NCI-H146 treated with DMSO at 0.1 percent for 48 hours (cell line): ENCODE data around the gene ZFR2.
A peak's percentile ranks its signal among the peaks of the same experiment; 100 is the strongest.
"Not testable (repeated sequence)": the region's sequence is repeated elsewhere in the genome, so short reads cannot be mapped to it uniquely, and the experiment has no call there.

Experiments
- DNase-seq: peaks from one replicate; lab custom pipeline; 2025; ENCODE audit not compliant: unreplicated experiment; lab: John Stamatoyannopoulos, UW

The ZFR2 gene

GRCh38 chr19:3868770-3869456, at the start of gene ZFR2:
Gene ZFR2, minus strand, starts transcription at chr19:3869038. Its CDS starts 21 bp downstream, at chr19:3869017.
- DNase-seq: no peak

GRCh38 chr19:3916033-3916432, 47.2 kb upstream of the ZFR2 start:
- no peak for DNase-seq

- DNase-seq: no peak
Measured at GRCh38 chr19:3914199-3914598, 45.4 kb upstream of the ZFR2 start.

DNA sequence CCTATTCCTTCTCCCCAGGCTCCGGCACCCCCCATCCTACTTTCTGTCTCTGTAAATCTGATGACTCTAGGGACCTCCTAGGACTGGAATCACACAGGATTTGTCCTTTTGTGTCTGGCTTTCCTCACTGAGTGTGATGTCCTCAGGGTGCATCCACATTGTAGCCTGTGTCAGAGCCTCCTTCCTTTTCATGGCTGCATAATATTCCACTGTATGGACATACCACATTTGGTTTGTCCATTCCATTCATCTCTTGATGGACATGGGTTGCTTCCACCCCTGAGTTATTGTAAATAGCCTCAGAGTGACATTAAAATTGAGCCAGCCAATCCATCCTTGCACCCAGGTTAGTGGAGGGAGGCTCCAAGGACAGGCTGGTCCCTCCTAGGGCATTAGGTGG, 41.3 kb upstream of the ZFR2 start:
- DNase-seq: no peak

- no peak for DNase-seq
Measured at GRCh38 chr19:3908266-3909054, 39.6 kb upstream of the ZFR2 start.

DNA sequence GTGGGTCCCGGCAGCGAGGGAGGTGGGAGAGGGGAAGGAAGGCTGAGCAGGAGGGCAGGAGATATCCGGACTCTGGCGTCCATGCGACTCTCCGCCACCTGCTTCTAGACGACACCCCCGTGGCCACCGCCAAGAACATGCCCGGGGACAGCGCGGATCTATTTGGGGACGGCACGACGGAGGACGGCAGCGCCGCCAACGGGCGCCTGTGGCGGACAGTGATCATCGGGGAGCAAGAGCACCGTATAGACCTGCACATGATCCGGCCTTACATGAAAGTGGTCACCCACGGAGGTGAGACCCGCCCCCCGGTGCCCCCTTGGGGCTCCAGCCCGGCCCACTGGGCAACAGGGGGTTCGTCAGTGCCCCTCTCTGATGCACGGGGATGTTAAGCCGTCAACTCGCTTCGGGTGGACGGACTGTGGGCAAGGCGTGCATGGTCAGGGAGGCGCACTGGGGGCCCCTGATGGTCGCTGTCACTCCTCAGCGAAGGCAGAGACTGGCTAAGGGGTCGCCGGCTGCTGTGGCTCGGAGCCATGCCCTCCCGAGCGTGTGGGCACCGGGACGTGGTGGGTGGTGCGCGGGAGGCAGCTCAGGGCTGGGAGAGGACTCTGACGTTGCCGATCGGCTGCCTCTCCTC, 38.9 kb upstream of the ZFR2 start:
- no peak for DNase-seq

GRCh38 chr19:3904233-3904632, 35.4 kb upstream of the ZFR2 start:
- DNase-seq: no peak

- DNase-seq: no peak
Measured at GRCh38 chr19:3902317-3902973, 33.6 kb upstream of the ZFR2 start.

GRCh38 chr19:3899531-3900294, 30.9 kb upstream of the ZFR2 start:
- DNase-seq: no peak

DNA sequence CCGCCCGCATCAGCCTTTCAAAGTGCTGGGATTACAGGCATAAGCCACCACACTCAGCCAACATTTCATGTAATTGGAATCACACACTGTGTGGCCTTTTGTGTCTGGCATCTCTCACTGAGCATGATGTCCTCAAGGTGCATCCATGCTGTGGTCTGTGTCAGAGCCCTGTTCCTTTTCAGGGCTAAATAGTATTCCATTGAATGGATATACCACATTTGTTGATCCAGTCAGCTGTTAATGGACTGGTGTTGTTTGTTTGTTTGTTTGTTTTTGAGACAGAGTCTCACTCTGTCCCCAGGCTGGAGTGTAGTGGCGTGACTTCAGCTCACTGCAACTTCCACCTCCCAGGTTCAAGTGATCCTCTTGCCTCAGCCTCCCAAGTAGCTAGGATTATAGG, 29.6 kb upstream of the ZFR2 start:
- no peak for DNase-seq

DNA sequence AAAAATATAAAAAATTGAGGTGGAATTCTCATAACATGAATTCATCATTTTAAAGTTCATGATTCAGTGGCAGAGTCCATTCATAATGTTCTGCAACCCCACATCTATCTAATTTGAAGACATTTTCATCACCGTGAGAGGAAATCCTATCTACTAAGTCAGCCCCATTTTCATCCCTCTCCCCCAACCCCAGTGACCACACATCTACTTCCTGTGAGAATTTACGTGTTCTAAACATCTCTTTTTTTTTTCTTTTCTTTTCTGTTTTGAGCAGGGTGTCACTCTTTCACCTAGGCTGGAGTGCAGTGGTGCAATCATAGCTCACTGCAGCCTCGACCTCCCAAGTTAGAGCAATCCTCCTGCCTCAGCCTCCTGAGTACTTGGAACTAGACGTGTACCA, 29.1 kb upstream of the ZFR2 start:
- no peak for DNase-seq

- no peak for DNase-seq
Measured at GRCh38 chr19:3895788-3896187, 26.9 kb upstream of the ZFR2 start.

DNA sequence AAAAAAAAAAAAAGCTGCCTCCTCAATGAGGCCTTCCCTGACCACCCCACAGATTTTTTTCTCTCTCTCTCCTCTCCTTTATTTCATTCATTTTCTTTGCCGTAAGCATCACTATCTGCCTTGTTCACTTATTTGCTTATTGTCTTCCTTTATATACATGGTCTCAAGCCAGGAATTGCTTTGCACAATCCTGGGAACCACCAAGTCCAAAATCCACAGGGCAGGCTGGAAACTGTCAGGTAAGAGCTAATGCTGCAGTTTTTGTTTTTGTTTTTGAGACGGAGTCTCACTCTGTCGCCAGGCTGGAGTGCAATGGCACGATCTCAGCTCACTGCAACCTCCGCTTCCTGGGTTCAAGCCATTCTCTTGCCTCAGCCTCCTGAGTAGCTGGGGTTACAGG, 26.1 kb upstream of the ZFR2 start:
- DNase-seq: not testable (repeated sequence)

DNA sequence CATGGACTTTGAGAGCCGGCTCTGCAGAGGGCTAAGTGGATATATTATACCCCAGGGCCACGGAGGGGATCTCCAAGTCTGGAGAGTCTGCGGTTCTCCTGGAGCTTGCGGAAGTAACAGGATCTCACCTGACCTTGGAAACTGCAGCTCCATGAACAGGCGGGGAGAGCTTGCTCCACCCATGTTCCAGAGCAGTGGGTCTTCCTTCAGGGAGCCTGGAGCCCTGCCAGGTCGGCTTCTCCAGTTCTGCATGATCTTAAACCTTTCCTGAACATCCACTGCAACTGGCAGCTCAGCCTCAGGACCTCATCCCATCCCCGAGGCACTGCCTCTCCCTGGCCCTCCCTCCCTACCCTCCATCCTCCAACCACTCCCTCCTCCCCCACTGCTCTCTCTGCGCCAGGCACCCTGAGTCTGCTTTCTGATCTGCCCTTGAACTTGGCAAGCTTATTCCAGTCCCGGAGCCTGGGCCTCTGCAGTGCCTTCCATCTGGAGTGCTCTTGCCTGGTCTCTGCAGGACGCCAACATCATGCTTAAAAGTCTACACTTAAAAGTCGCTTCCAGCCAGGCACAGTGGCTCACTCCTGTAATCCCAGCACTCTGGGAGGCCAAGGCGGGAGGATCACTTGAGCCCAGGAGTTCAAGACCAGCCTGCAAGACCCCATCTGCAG, 24.8 kb upstream of the ZFR2 start:
- no peak for DNase-seq

- DNase-seq: no peak
Measured at GRCh38 chr19:3890591-3890990, 21.8 kb upstream of the ZFR2 start.

DNA sequence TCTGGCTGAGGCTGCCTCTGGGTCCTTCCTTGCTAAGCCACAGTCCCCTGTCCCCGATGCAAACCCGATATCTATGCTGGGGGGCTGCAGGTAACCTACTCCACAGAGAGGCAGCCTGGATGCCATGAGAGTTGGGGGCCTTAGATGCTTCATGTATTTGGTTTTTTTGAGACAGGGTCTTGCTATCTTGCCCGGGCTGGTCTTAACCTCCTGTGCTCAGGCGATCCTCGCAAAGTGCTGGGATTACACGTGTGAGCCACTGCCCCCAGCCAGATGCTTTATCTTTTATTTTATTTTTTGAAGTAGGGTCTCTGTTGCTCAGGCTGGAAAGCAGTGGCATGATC, 13.2 kb upstream of the ZFR2 start:
- DNase-seq: no peak

DNA sequence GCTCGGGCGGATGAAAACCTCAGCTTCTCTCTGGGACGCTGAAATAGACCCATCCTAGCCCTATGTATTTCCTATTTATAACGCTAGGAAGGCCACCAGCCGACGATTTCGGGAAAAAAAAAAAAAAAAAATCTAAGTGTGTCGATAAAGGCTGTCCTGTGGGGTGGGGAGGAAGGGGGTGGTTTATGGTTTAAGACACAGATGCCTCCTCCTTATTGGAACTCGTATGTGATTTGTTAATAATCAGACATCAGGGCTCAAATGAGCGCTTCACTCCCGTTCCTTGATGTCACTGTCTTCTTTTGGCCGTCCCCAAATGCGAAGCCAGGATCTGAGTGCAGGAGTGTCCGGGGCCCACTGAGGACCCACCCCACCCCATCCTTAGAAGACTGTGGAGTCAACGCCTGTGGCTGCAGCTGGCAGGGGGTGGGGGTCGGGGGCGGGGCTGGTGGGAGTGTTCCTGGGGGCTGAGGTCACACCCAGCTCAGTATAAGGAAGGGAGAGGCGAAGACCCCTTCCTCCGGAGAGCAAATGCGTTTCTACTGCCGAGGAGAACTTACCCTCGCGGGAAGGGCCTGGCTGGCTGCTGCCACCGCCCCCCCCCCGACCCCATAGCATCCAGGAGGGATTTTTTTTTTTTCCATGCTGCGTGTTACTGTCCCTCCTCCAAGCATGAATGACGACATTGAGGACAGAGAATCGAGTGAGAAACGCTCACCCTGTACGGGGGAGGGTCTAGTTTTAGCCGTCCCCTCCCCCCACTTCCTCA, 12.6 kb upstream of the ZFR2 start:
- no peak for DNase-seq

DNA sequence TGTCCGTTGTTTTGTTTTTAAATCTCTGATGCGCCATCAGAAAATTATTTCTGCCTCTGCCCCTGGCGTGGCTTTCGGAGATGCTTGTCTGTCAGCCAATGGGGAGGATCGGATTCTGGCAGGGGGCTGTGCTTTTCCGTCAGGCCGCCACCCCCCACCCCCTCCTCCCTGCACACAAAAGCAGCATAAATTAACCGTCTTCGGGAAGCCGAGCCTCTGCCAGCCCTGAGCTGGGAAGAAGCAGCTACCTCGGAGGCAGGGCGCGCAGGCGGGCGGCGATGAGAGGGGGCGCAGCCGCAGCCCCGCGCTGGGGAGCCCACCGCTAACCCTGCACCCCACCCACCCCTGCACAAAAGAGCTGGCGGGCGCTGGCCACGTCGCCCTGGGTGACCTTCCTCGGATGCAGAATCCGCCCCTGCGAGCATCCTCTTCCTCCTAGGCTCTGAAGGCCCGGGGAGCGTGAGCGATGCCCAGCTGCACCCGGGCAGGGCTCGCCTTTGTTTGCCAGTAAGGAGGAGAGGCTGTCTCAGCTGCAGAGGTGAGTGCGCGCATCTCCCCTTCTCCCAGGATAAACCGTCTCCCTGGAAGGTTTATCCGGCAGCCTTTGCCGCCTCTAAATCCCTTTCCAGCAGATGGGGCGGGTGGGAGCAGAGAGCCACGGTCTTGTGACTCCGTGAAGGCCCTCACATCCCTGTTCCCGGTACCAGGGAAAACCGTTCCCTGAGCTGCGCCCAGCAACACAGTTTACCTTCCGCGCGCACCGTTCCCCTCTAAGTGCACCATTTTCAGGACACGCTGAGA, 11.8 kb upstream of the ZFR2 start, which contains the start of gene ATCAY:
TSS of gene ATCAY (plus strand) at position 215 of the 801 bp plus-strand sequence. CDS start 5,083 bp downstream, outside the sequence.
- peak; percentile 76 for DNase-seq

DNA sequence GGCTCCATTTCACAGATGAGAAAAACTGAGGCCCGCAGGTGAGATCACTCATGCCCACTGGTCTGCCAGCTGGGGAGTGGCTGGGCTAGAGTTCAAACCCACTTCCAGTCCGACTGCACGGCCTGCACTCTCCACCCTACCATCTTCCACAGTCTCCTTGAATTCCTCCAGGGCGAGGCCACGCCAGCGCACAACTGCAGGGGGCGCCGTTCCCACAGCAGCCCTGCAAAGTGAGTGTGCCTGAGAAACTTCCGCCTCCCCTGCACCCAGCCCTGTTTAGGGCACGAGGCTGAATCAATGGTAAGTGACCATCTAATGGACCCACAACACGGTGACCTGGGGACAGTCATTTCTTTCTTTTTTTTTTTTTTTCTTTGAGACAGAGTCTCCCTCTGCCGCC, 10.8 kb upstream of the ZFR2 start:
- no peak for DNase-seq
